Esophagus muscularis mucosa (tissue), 4 donors: Measurements from ENCODE around the gene OTOF. TPM values are rescaled to one million over a fixed set of nuclear protein-coding genes. Genes with fewer than 3 reads are reported as not detected.
A peak's percentile ranks its signal among the peaks of the same experiment; 100 is the strongest.

Experiments
- DNase-seq: peaks from one replicate; pipeline ENCODE4 v3.0.0-alpha.2; 2017; ENCODE audit errors: extremely low spot score
- H3K27ac ChIP-seq, 4 donors: fragments of 200-600 bp; sonication (generic); replicated peaks in 1 of 4; 1 replicate in 3 of 4; 2 replicates in 1 of 4; pipeline ENCODE4 v1.5.1; 2016 to 2019; ENCODE audit warnings: mild to moderate bottlenecking in 1 of 4
- H3K27me3 ChIP-seq, 4 donors: fragments of 200-600 bp; sonication (generic); one replicate each; pipeline versions ENCODE4 v1.5.1 to v1.6.0; 2016 to 2019
- H3K36me3 ChIP-seq, 4 donors: fragments of 200-600 bp; sonication (generic); one replicate each; pipeline ENCODE4 v1.5.1; 2016 to 2019
- H3K4me1 ChIP-seq, 4 donors: fragments of 200-600 bp; sonication (generic); one replicate each; pipeline ENCODE4 v1.5.1; 2016 to 2019
- H3K4me3 ChIP-seq, 4 donors: fragments of 200-600 bp; sonication (generic); 1 replicate in 2 of 4; 2 replicates in 2 of 4; pipeline ENCODE4 v1.5.1; 2016 to 2019; ENCODE audit warnings: mild to moderate bottlenecking in 4 of 4, moderate library complexity in 1 of 4
- H3K9me3 ChIP-seq, 4 donors: fragments of 200-600 bp; sonication (generic); 1 replicate in 3 of 4; 2 replicates in 1 of 4; pipeline ENCODE4 v1.5.1; 2016 to 2019
- EP300 ChIP-seq: sonication (generic); formaldehyde crosslinking; IDR thresholded peaks from one replicate; pipeline ENCODE4 v1.6.1; 2017; ENCODE audit warnings: antibody characterized with exemption
- POLR2A ChIP-seq: fragments of 450-650 bp; IDR thresholded peaks from one replicate; pipeline ENCODE4 v1.6.1; 2017; ENCODE audit warnings: antibody characterized with exemption, moderate library complexity, mild to moderate bottlenecking, low read depth
- POLR2AphosphoS5 ChIP-seq, 2 donors: sonication (generic); formaldehyde crosslinking; IDR thresholded peaks; one replicate each; pipeline ENCODE4 v1.6.1; 2017; ENCODE audit warnings: antibody characterized with exemption in 2 of 2
- WGBS: methylation state at CpG from one replicate; pipeline ENCODE4 v1.1.5; 2018; 5-methylcytosine and 5-hydroxymethylcytosine counted together
- intact Hi-C: fragments of 100-400 bp; cut with DNase I; formaldehyde crosslinking; loops from one replicate; pipeline ENCODE4 v1.15.1; 2023
- total RNA-seq, 4 donors: library from RNA; depleted of rRNA; stranded (reverse); fragments of >200 nt; gene quantifications; one replicate each; pipeline versions ENCODE4 v1.1.0 to v1.2.1, GENCODE V29; 2016
- TF ChIP-seq, protein P1 (sequence below), 3 experiments: fragments of 200-600 bp in 2 of 3; fragments of 450-650 bp in 1 of 3; sonication (generic) in 2 of 3; IDR thresholded peaks; one replicate each; pipeline ENCODE4 v1.5.1; 2017 to 2019; ENCODE audit warnings: antibody characterized with exemption in 3 of 3, mild to moderate bottlenecking in 2 of 3, moderate library complexity in 1 of 3

Gene OTOF
- total RNA-seq, 4 donors from 2014 or later, result 0.13 to 1.5 (median 0.38) TPM

DNA sequence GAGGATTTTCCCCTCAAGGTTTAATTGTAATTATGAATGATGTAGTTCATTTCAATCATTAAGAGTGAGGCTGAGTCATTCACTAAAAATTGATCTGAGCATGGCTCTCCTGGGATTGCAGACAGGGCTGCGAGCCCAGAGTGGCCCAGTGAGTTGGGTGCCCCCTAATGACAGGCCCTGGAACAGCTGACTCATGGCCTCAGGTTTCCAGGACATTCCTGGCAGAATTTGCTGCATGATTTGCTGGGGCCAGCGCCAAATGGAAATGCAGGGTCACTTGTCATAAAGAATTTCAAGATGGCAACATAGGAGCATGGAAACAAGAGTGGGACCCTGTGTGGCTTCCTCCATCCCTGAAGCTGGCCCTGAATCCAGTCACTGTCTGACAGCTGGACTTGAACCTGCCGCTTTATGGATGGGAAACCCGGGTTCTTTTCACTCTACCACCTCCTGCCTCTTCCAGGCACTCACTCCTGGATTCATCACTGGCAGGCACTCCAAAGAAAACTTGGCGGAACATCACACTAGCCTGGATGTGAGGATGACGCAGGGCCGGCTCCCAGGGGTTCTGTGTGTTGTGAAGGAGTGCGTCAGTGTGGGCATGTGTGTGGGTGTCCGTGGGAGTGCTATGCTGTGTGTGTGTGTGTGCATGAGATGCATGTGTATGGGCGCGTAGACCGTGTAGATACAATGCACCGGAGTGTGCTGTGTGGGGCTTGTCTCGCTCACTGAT lies 15.2 kb downstream of the OTOF start:
- no peak overlapping the region for H3K27ac ChIP-seq
- DNase-seq, result no peak
- no peaks in the 10 kb centered on the region for H3K9me3 ChIP-seq

DNA sequence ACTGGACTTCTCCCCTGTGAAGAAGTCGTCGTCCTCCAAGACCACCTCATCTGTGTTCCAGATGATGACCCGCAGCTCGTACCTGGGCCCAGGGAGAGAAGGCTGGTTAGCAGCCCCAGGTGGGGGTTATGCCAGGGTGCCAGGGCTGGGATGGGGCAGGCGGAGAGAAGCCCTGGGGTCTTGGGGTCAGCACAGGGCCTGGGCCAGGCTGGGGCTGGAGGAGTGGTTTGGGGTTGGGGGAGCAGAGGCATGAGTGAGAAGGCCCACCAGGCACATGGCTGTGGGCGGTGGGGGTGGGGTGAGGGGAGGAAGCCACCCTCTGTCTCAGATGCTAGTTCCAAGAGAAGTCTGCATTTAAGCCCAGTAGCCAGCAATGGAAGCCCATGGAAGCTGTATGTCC lies 15.8 kb downstream of the OTOF start:
- TF ChIP-seq POLR2AphosphoS5 (IDR thresholded peaks at IDR 0.05), result no peak
- TF ChIP-seq, protein P1, sequence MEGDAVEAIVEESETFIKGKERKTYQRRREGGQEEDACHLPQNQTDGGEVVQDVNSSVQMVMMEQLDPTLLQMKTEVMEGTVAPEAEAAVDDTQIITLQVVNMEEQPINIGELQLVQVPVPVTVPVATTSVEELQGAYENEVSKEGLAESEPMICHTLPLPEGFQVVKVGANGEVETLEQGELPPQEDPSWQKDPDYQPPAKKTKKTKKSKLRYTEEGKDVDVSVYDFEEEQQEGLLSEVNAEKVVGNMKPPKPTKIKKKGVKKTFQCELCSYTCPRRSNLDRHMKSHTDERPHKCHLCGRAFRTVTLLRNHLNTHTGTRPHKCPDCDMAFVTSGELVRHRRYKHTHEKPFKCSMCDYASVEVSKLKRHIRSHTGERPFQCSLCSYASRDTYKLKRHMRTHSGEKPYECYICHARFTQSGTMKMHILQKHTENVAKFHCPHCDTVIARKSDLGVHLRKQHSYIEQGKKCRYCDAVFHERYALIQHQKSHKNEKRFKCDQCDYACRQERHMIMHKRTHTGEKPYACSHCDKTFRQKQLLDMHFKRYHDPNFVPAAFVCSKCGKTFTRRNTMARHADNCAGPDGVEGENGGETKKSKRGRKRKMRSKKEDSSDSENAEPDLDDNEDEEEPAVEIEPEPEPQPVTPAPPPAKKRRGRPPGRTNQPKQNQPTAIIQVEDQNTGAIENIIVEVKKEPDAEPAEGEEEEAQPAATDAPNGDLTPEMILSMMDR (IDR thresholded peaks at IDR 0.05), result no peak
- no peak for TF ChIP-seq POLR2A
- no peak for TF ChIP-seq EP300
- no peak for DNase-seq

More for the DNA sequence above, 15.2 kb downstream of the OTOF start:
- no peak overlapping the region for H3K4me3 ChIP-seq
- 95% methylated on average over 9 of the region's 14 CpGs for WGBS
- H3K36me3 ChIP-seq, result no peaks in the 10 kb centered on the region
- no peak for TF ChIP-seq POLR2A
- TF ChIP-seq, protein P1 (IDR thresholded peaks at IDR 0.05), result peak in 1 of 3 experiments; percentile 37
- intact Hi-C loops, result no loop called here
- H3K4me1 ChIP-seq, result peaks cover 0 to 4% (median 0%) of the 10 kb centered on the region in 4 donors
- H3K27me3 ChIP-seq, result no peaks in the 10 kb centered on the region

DNA sequence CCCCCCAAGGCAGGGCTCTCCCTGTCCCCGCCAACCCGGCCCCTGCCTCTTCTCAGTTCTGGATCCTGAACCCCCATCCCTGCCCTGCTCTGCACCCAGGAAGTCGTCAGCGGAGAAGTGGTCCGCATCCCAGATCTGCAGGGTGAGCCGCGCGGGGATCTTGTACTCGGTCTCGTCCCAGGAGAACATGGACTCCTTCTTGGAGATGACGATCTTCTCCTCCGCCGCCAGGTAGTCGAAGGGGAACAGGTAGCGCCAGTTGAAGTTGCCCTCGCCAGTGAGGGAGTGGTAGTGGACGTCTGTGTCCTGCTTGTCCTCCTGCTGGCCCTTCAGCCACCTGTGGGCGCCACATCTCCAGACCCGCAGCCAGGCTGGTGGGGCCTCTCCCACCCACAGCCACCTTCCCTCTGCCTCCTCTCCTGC lies 16.3 kb downstream of the OTOF start:
- WGBS, result 92% methylated on average over 16 of the region's 19 CpGs

More for the DNA sequence above, 15.8 kb downstream of the OTOF start:
- no peaks in the 10 kb centered on the region for H3K27me3 ChIP-seq
- intact Hi-C loops, result no loop called here
- H3K36me3 ChIP-seq, result no peaks in the 10 kb centered on the region
- no peak overlapping the region for H3K4me3 ChIP-seq
- no peak overlapping the region for H3K27ac ChIP-seq
- peaks cover 0 to 4% (median 0%) of the 10 kb centered on the region in 4 donors for H3K4me1 ChIP-seq
- H3K9me3 ChIP-seq, result no peaks in the 10 kb centered on the region
- WGBS, result 93% methylated on average over 6 of the region's 6 CpGs

DNA sequence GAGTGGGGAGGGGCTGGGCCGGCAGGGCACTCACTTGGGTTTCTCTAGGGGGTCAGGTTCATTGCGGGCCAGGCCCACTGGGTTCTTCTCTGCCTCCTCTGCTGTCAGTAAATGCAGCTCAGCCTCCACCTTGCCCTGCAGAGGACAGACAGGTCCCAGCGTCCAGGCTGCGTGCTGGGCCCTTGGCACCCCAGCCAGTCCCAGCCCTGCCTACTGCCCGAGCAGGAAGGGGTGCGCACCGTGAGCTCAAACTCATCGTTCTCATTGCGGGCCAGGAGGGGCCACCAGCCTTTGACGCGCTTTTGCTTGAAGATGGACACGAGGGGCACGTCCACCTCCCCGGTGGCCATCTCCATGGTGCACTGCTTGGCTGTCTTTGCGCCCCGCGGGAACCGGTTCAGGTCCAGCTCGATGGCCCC lies 17.3 kb downstream of the OTOF start:
- H3K27ac ChIP-seq, result no peak overlapping the region
- no peak for DNase-seq
- no peaks in the 10 kb centered on the region for H3K36me3 ChIP-seq
- H3K27me3 ChIP-seq, result no peaks in the 10 kb centered on the region
- no peak for TF ChIP-seq POLR2A
- TF ChIP-seq, protein P1 (IDR thresholded peaks at IDR 0.05), result no peak
- TF ChIP-seq EP300, result no peak
- TF ChIP-seq POLR2AphosphoS5 (IDR thresholded peaks at IDR 0.05), result no peak
- 92% methylated on average over 10 of the region's 19 CpGs for WGBS
- H3K9me3 ChIP-seq, result no peaks in the 10 kb centered on the region
- intact Hi-C loops, result no loop called here
- peaks cover 0 to 4% (median 0%) of the 10 kb centered on the region in 4 donors for H3K4me1 ChIP-seq
- H3K4me3 ChIP-seq, result no peak overlapping the region

More for the DNA sequence above, 16.3 kb downstream of the OTOF start:
- DNase-seq, result no peak
- Histone ChIP-seq H3K36me3 (no peaks in the 10 kb centered on the region), H3K4me3 (no peak overlapping the region), H3K27me3 (no peaks in the 10 kb centered on the region), H3K27ac (no peak overlapping the region), H3K9me3 (no peaks in the 10 kb centered on the region), H3K4me1 (peaks cover 0 to 4% (median 0%) of the 10 kb centered on the region in 4 donors)
- TF ChIP-seq EP300 (no peak), POLR2A (no peak), POLR2AphosphoS5 (IDR thresholded peaks at IDR 0.05) (no peak)
- TF ChIP-seq, protein P1 (IDR thresholded peaks at IDR 0.05), result no peak
- intact Hi-C loops, result no loop called here
